Hepatocyte (in vitro differentiated cells): ENCODE results near the gene CRYBA4. TPM values are rescaled to one million over a fixed set of nuclear protein-coding genes. Genes with fewer than 3 reads are reported as not detected.

Experiments used
- DNase-seq: peaks from one replicate; pipeline ENCODE4 v3.0.0-alpha.2; 2016; ENCODE audit warnings: low spot score
- H2AFZ ChIP-seq: fragments of 200-600 bp; sonication (generic); 2 replicates; pipeline ENCODE4 v1.6.0; 2016; ENCODE audit warnings: antibody characterized with exemption, mild to moderate bottlenecking
- H3K27ac ChIP-seq: fragments of 200-600 bp; sonication (generic); 2 replicates; pipeline ENCODE4 v1.5.1; 2016; ENCODE audit warnings: mild to moderate bottlenecking
- H3K27me3 ChIP-seq: fragments of 200-600 bp; sonication (generic); 2 replicates; pipeline ENCODE4 v1.6.1; 2016
- H3K36me3 ChIP-seq: fragments of 200-600 bp; sonication (generic); replicated peaks from 2 replicates; pipeline ENCODE4 v1.5.1; 2016; ENCODE audit warnings: low read depth; ENCODE audit not compliant: insufficient read depth
- H3K4me1 ChIP-seq: fragments of 200-600 bp; sonication (generic); 2 replicates; pipeline ENCODE4 v1.5.1; 2016; ENCODE audit warnings: mild to moderate bottlenecking, moderate library complexity; ENCODE audit not compliant: insufficient read depth
- H3K4me2 ChIP-seq: fragments of 200-600 bp; sonication (generic); 2 replicates; pipeline ENCODE4 v1.6.0; 2016
- H3K4me3 ChIP-seq: fragments of 200-600 bp; sonication (generic); 2 replicates; pipeline ENCODE4 v1.5.1; 2016; ENCODE audit warnings: mild to moderate bottlenecking
- H3K79me2 ChIP-seq: fragments of 200-600 bp; sonication (generic); 2 replicates; pipeline ENCODE4 v1.6.0; 2017; ENCODE audit warnings: mild to moderate bottlenecking
- H3K9me2 ChIP-seq: fragments of 200-600 bp; sonication (generic); replicated peaks from 2 replicates; pipeline ENCODE4 v1.6.0; 2017; ENCODE audit warnings: mild to moderate bottlenecking; ENCODE audit not compliant: insufficient read depth
- H3K9me3 ChIP-seq: fragments of 200-600 bp; sonication (generic); 2 replicates; pipeline ENCODE4 v1.5.1; 2016; ENCODE audit warnings: low read depth, mild to moderate bottlenecking
- H4K20me1 ChIP-seq: fragments of 200-600 bp; sonication (generic); 2 replicates; pipeline ENCODE4 v1.6.0; 2016; ENCODE audit warnings: mild to moderate bottlenecking; ENCODE audit not compliant: insufficient read depth, poor library complexity, severe bottlenecking
- CTCF ChIP-seq: fragments of 200-600 bp; sonication (generic); IDR thresholded peaks from 2 replicates; pipeline ENCODE4 v1.5.1; 2016; ENCODE audit warnings: antibody characterized with exemption, mild to moderate bottlenecking; ENCODE audit not compliant: poor library complexity
- EZH2 ChIP-seq: fragments of 200-600 bp; sonication (generic); IDR thresholded peaks from 2 replicates; pipeline ENCODE4 v1.6.1; 2016; ENCODE audit warnings: antibody characterized with exemption, mild to moderate bottlenecking, borderline replicate concordance
- EZH2phosphoT487 ChIP-seq: fragments of 200-600 bp; sonication (generic); IDR thresholded peaks from one replicate; pipeline ENCODE4 v1.6.1; 2018; ENCODE audit warnings: antibody characterized with exemption, mild to moderate bottlenecking, low read depth, moderate library complexity; ENCODE audit not compliant: unreplicated experiment, severe bottlenecking
- WGBS: methylation state at CpG from one replicate; pipeline ENCODE4 v1.1.6; 2016; ENCODE audit warnings: low lambda C conversion rate; ENCODE audit errors: missing lambda C conversion rate; 5-methylcytosine and 5-hydroxymethylcytosine counted together
- polyA plus RNA-seq: library from polyadenylated mRNA; unstranded; fragments of >200 nt; fragmentation: Nextera tagmentation; extraction: Ambion mirVana; gene quantifications from 2 replicates; pipeline ENCODE4 v1.2.1, GENCODE V29; 2016
- total RNA-seq: library from RNA; depleted of rRNA; stranded (reverse); fragments of >200 nt; gene quantifications from 2 replicates; pipeline ENCODE4 v1.2.3, GENCODE V29; 2014

The CRYBA4 gene
- total and polyA plus RNA-seq, 2 experiments from 2014 or later, result not detected

- H3K27me3 ChIP-seq, result no peaks in the 10 kb centered on the region
- H4K20me1 ChIP-seq, result no peaks in the 10 kb centered on the region
- DNase-seq, result no peak
- peaks cover 4% of the 10 kb centered on the region for H3K4me1 ChIP-seq
- no peak overlapping the region for H2AFZ ChIP-seq
- no peaks in the 10 kb centered on the region for H3K9me3 ChIP-seq
- H3K27ac ChIP-seq, result no peak overlapping the region
- WGBS, result 79% methylated on average over 4 of the region's 4 CpGs
- H3K79me2 ChIP-seq, result peaks cover 21% of the 10 kb centered on the region
- H3K4me3 ChIP-seq, result no peak overlapping the region
- TF ChIP-seq EZH2 (no peak), CTCF (no peak), EZH2phosphoT487 (no peak)
- H3K4me2 ChIP-seq, result no peak overlapping the region
- H3K9me2 ChIP-seq, result no peaks in the 10 kb centered on the region
- H3K36me3 ChIP-seq, result no peaks in the 10 kb centered on the region
These were observed 48.7 kb downstream of the CRYBA4 start for GRCh38 chr22:26670459-26670858.

- H2AFZ ChIP-seq, result no peak overlapping the region
- no peaks in the 10 kb centered on the region for H3K36me3 ChIP-seq
- no peaks in the 10 kb centered on the region for H3K9me3 ChIP-seq
- H3K27ac ChIP-seq, result peak overlapping the region; percentile 91
- H3K9me2 ChIP-seq, result no peaks in the 10 kb centered on the region
- WGBS, result 91% methylated on average over 14 of the region's 15 CpGs
- no peak overlapping the region for H3K4me2 ChIP-seq
- TF ChIP-seq CTCF (no peak), EZH2 (no peak), EZH2phosphoT487 (no peak)
- peaks cover 4% of the 10 kb centered on the region for H3K4me1 ChIP-seq
- H4K20me1 ChIP-seq, result no peaks in the 10 kb centered on the region
- no peak for DNase-seq
- H3K27me3 ChIP-seq, result no peaks in the 10 kb centered on the region
- H3K79me2 ChIP-seq, result peaks cover 25% of the 10 kb centered on the region
- no peak overlapping the region for H3K4me3 ChIP-seq
These were observed 49.7 kb downstream of the CRYBA4 start for GRCh38 chr22:26671317-26672059.

GRCh38 chr22:26672060-26672471 lies 50.3 kb downstream of the CRYBA4 start:
- peak overlapping the region; percentile 83 for H2AFZ ChIP-seq
- WGBS, result 92% methylated on average over 8 of the region's 8 CpGs
- no peaks in the 10 kb centered on the region for H3K9me2 ChIP-seq
- no peaks in the 10 kb centered on the region for H3K9me3 ChIP-seq
- peak overlapping the region; percentile 87 for H3K4me2 ChIP-seq
- peaks cover 4% of the 10 kb centered on the region for H3K4me1 ChIP-seq
- no peak overlapping the region for H3K4me3 ChIP-seq
- peak overlapping the region; percentile 91 for H3K27ac ChIP-seq
- TF ChIP-seq EZH2, result no peak
- TF ChIP-seq CTCF, result no peak
- TF ChIP-seq EZH2phosphoT487, result no peak
- H3K79me2 ChIP-seq, result peaks cover 27% of the 10 kb centered on the region
- no peaks in the 10 kb centered on the region for H3K27me3 ChIP-seq
- no peak for DNase-seq
- no peaks in the 10 kb centered on the region for H3K36me3 ChIP-seq
- no peaks in the 10 kb centered on the region for H4K20me1 ChIP-seq
